Fibroblast of the conjunctiva (primary cell): ENCODE results near the gene NFIB.

Source experiments
- DNase-seq: peaks from one replicate; pipeline ENCODE4 v3.0.0-alpha.2; 2010; ENCODE audit warnings: low read depth

Gene NFIB

DNA sequence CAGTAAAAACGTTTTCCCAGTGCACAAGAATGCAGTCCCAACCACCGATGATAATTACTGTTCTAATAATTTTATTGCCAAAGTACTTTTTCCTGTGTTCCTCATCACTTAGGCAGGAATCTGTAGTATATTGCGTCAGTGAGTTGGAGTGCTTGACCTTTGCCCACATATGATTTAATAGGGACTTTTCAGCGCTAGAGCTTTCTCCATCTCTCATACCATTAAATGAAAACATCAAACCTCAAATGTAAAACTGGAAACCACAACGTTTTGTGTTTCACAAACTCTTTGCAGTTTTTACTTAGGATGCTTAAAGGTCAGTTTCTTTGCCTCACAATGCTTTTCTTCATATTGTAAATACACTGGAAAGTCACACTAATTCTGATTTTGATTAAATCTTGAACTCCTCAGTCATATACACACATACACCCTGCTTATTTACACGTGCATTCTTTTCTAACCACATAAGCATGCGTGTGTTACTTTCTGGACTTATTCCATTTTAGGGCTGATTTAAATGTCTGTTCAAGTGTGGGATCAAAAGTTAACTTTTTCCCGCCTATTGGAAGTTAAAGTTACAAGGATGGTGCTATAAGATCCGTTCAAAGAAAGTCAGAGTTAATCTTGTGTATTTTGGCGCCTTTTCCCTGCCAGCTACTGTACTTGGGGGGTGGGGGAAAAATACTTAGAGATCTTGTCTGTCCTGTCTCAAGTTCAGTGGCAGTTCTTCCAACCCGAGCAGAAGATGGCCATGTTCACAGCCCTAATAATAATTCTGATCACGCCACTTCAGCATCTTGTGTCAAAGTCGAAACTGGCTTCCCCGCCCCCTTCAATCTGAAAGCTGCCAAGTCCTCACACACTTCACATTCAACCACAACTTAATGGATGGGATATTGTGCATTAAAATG, 6.6 kb upstream of the NFIB start:
- DNase-seq, result peak; percentile 89

DNA sequence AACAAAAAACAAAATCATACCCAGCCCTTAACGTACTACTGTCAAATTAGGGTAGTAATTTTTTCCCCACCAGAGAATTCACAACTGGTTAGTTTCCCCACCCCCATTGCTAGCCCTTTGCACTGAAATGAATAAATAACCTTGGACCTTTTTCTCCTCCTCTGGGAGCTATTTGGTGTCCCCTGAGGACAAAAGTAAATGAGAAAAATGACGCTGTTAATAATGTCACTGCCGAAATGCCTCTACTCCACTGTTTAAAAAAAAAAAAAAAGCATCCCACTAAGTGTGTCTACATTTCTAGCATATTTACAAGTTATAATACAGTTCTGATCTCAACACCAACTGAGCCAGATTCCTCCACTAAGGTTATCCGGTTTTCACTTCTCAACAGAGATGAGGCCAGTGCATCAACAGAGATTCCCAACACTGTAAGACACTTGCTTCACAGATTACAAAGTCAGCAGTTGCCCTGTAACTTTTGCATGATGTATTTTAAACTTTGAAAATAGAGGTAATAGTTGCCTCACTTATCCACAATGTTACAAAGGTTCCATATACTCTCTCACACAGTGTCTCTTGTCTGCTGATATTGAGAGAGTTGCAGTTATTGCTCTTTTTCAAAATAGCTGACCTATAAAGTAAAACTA, 5.1 kb upstream of the NFIB start:
- no peak for DNase-seq

DNA sequence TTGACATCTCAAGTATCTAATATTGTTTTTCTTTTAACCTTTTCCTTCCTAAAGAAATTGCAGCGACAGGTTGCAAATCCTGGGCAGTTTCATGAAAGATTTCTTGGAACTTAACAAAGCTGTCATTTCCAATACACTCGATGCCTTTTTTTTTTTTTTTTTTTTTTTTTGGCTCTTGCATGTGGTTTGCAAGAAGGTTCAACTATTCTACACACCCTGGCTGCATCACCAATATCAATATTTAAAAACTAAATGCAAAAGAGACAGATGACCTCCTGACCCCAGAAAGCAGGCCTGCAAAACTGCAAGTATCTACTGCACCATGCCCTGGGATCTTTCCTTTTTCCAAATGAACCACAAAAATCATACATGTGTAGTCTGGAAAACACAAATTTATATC, 4.4 kb upstream of the NFIB start:
- no peak for DNase-seq

DNA sequence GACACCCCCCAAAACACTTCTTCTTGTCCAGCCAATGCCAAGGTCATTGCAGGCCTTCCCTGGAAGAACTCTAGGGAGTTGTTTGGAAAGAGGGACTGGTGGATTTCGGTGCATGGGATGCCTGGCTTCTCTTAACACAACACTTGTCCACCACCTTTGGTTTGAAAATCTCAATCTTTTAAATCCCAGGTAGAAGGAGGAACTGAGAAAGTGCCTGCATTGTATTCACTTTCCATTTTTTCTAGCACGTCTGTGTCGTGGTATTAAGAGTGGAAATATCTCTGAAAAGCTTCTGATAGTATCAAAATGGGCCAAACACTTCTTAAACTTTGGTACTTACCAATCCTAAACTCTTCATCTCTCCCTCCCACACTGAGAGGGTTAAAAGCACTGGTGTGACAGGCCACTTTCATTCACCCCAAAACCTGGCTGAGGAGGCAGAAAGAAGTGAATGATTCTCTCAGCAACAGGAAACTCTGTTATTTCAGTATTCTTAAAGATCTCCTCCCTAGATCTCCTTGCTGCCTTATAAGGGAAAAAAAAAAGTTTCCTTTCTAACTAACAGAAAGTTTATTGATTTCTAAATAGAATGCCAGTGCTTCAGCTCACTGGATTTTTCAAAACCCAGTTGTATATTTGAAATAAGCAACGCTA, 3.9 kb upstream of the NFIB start:
- no peak for DNase-seq

DNA sequence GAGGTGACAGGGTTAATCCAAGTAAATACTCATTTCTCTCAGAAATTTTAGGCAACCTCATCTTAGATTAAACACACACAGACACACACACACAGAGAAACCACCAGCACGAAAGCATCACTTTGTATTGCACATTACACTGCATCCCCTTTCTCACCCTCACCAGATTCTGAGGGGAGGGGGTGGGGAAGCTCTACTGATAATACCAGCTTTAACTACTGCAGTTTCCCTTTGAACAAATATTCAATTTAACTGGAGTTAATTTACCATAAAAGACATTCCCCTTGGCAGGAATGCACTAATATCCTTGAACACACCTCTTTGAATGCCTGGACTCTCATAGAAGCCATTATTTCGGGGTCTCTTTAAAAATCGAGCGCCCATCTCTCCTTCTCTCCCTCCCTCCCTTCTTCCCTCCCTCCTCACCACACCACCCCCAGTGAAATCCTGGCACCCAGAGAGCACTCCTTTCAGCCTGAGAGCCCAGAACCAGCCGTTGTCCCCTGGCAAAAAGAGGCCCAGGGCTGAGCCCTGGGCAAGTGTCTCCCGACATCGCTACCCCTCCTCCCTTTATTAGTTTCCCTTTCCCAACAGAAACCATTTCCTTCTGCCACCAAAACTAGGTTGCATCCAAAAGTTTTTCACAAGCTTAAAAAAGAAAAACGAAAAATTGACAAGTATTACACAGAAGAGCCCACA, 2.8 kb upstream of the NFIB start:
- DNase-seq, result no peak

DNA sequence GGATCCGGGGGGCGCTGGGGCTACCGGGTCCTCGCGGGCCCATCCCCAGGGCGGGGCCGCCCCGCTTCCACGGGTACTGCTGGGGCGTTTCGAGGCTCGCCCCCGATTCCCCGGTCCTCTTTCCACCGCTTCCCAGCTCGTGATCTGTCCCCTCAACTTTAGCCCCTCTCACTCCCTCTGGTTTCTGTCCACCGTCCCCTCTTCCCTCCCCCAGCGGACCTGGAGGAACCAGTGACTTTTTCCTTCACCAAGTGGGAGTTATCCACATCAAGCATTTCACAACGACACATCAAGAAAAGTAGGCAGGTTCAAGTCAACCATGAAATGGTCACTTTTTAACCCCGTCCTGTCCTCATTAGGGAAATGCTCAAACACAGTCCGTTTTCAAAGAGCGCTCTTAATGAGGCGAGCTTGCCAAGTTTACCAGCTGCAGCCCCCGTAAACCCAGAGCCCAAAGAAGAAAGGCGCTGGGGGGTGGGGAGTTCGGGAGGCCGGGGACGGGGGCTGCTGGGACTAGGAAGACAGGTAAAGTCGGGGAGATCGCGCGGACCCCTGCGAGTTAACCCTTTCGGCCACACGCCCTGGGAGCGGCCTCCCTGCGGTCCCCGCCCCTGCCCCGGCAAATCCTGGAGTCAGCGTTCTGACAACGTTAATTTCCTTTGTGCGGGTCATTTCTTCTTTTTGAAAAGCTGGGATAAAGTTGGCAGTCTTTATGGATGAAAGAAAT, 2.1 kb upstream of the NFIB start:
- no peak for DNase-seq

DNA sequence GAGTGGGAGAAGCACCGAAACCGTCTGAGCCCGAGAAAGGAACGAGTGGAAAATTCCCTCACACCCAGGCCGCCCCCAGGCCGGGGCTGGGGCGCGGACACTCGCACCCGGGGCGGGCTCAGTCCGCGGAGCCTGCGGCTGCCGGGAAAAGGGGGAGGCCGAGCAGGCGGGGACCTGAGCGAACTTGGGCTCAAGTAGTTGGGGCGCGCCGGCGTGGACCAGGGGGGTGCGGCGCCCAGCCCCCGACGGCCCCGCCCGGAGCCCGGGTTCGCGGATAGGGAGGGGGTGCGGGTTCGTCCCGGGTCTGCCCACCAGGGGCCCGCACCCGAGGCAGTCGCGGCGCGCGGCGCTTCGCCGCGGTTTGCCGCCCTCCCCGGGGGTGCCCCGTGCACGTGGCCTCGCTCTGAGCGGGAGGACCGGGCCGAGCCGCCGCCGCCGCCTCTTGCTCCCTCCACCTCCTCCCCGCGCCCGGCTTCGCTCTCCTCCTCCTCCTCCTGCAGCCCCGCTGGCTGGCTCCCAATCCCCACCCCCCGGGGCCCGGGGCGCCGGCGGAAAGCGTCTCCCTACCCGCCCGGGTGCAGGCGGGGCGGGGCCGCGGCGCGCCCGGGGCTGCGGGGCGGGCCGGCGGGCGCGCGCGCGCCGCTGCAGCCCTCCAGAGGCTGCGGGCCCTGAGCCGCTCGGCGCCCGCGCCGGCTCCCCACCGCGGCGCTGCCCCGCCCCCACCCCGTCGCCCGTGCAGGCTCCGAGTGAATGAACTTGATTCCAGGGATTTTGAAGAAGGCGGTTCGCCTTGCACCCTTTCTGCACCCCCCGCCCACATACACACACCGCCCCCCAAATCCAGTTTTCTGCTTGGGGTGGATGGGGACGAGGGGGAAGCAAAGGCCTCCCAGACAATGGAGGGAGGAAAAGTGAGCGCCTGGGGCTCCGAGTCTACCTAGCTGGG, 1.3 kb upstream of the NFIB start:
- DNase-seq, result peak; percentile 88

DNA sequence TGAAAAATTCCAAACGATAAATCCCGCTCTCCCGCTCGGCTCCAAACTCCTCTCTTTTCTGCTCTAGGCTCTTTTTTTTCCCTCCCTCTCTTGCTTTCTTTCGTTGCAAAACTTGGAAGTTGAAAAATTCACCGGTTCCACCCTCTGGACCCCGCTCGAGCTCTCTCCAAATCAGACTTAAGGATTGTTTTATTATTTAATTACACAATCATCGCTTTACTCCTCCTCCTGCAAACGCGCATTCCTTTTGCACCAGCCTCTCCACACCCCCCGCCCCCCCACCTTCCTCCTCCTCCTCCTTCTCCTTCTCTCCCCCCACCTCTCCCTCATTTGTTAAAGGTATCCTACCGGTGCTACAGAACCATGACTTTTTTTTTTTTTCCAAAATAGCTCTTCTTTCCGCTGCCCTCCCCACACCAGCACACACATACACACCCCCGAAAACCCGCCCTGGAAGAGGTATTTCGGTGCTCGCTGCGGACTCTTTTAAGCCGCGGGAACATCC, 535 bp upstream of the NFIB start:
- peak; percentile 92 for DNase-seq

DNA sequence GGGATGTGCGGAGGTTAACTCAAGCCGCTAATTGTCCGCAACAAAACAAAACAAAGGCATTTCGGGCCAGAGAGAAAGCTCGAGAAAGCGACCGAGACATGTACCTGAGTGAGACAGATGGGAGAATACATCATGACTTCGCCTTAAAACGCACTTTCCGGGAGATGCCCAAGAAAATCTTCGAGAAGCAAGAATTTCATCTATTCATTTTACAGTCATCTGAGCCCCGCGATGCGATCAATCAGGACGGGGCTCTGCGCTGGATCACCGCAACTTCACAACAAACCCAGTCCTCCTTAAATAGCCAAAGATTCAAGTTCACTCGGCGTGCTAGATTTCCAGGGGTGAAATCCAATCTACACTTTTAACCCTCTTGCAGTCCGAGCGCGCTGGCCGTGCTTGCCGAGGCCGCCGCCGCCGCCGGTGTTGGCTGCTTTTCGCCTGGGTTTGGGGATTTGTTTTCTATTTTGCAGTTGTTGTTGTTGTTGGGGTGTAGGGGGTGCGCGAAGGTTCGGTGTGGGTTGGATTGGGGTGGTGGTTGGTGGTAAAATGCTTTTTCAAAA, 482 bp downstream of the NFIB start:
- no peak for DNase-seq

DNA sequence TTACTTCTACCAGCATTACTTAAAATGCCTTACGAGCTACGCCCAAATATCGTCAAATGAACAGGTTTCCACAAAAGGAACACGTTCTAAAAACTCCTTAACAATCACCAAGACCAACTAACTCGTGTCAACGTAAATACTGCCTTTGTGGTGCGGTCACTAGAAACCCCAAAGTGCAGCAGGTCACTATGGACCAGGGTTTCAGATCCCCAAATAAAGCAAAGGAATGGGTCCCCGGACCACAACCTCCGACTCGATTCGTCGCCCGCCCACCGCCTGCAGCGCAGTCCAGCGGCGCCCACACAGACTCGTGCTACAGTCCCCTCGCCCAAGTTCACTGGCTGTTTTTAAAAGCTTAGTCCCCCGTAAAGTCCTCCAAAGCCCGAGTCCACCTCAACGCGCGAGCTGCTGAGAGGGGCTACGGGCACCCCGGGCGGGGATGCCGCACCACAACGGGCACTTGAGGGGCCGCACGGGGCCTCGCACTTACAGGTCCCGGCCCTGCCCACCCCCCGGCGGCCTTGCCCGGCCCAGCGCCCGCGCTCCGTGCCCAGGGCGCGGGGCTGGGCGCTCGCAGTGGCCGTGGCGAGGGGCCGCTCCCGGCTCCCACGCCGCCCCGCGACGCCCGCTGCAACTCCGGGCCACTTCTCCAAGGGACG, 1.1 kb downstream of the NFIB start:
- DNase-seq, result no peak

DNA sequence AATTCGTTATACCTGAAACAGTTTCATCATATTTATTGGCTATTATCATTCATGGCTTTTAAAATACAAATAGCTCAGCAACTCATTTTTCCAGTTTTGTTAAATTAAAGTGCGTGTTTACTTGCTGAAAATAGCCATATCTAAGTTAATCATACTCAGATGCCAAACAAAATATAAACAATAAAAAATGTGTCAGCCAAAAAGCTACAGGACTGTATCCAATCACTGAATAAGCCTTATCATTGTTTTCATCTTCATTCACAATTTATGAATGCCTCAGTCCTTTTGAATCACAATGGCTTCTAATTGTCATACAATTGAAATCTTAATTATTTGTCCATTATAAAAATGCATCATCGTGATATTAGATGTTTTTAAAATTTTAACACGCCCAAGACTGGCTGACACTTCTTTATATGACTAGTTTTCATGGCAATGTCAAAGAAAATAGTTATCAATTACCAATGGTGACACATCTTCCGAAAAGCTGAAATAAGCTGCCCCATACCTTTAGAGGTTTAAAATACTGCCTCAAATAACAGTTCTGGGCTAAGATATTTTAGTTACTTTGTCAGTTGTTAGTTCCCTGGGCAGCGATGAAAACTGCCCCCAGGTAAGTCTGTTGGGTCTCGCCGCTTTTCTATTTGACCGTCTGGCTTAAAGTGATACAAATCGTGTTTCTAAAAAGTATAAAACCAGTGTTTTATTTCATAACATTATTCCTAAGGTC, 1.8 kb downstream of the NFIB start:
- DNase-seq, result no peak

DNA sequence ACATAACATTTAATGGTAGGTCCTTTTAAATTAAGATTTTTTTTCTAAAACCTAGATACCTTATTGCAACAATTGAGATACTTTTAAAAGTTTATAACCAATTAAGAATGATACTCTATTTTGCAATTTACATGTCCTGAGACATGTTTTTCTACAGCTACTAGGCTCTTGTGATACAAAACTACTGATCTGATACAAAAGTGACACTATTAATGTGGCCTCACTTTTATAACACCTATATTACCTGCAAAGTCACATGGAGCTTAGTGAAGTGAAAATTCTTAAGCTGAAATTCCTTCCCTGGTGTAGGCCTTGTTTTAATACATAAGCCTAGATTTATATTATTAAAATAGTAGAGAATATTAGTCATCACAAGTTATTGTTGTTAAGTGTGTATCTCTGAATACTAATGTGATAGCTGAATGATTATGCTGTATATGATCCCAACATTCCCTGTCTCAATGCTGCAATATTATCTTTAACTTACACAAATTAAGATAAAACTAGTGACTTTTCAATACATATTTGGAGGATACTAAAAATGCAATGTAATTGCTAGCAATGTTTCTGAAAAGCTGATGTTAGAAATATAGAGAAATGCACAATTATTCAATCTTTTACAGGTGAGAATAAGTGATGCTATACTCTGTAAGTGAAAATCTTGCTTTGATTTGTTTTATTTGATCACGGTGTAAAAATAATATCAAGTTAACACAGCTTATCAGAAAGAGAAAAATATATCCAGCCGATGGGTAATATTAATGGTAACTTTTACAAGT, 2.6 kb downstream of the NFIB start:
- DNase-seq, result no peak

DNA sequence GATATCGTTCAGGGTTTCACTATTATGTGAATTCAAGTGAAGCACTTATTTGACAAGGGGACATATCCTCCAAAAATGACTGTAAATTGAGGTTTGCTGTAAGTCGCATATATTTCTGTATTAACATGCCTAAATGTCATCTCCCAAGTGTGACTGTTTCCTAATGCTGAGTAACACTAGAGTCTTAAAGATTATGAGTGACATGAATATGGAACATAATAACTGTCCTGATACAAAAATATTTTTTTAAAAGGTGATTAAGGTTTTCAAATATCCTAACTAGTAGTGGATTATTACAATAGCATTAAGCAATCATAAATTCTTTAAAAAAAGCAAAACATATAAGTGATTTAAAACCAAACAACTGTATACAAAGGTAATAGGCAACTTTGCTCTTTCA, 3.6 kb downstream of the NFIB start:
- DNase-seq, result no peak

DNA sequence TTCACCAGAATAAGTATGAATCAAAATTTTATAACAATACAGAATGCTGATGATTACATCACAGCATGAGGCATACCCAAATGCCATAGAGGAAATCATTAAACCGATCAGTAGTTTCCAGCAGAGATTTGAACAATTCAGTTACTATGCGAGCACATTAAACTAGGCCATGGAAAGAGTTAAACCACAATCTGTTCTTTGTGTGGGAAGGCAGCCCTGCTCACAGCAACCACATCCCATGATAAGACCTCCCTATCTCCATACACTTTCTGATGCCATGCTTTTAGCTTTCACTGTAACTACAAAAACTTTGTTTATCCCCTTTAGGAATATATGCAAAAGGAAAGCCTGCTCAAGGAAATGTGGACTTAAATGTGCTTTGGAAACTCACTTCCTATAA, 4.5 kb downstream of the NFIB start:
- DNase-seq, result no peak

DNA sequence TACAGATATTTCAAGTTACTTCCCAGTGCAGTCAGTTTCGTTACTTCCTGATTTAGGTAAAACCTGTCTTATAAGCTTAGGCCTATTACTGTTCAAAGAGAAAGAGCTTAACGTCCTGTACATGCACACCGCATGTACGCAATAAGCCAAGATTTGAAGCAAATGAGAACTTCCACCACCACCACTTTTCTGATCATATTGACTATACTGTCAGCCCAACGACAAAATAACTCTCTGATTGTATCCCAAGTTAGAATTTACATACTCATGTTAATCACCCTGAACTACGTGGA, 5.1 kb downstream of the NFIB start:
- no peak for DNase-seq

DNA sequence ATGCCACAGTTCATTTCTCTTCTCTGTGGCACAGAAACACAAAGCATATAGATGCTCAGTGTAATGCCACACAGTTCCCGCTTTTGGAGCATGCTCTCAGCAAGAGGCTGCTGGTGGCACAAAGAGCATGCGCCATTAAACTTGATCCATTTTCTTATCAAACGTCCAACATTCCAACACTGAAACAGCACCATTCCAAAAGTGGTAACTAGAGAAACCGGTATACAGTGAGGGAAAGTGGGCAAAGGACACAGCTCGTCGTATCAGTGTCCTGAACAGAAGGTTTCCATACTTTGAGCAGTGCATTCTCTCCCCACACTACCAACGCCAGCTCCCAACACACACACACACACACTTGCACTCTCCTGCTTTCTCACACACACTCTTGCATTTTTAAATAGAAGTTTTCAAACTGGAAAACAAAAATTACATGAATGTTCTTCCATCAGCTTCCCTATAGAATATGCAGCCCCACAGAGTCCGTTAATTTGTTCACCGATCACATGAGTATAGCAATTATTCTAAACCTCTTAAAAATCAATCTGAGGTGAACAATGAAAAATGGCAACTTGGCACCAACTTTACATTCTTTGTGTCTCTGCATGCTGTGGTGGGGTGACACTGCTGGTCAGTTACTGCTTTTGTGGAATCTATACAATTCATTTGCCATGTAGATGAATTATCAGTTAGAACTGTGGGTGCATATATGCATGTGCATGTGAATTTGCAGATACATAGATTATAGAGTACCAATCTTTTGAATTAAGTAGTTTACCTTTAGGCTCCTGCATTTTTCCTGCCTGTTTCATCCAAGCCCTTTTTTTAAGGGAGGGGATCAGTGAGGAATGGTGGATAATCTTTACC, 5.7 kb downstream of the NFIB start:
- DNase-seq, result no peak
